Activated CD4-positive, alpha-beta T cell treated with anti-CD3 and anti-CD28 coated beads, Interleukin-2, Interleukin-4, amounts not matched to agents 100 ng/mL and 50 ng/mL, durations not matched to agents 16 hours and 8 hours (primary cell): ENCODE data around the gene KIF17.
"Not testable (repeated sequence)": the region's sequence is repeated elsewhere in the genome, so short reads cannot be mapped to it uniquely, and the experiment has no call there.

Experiments
- DNase-seq: peaks from one replicate; pipeline ENCODE4 v3.0.0-alpha.2; 2020; ENCODE audit warnings: low spot score

KIF17 gene

DNA sequence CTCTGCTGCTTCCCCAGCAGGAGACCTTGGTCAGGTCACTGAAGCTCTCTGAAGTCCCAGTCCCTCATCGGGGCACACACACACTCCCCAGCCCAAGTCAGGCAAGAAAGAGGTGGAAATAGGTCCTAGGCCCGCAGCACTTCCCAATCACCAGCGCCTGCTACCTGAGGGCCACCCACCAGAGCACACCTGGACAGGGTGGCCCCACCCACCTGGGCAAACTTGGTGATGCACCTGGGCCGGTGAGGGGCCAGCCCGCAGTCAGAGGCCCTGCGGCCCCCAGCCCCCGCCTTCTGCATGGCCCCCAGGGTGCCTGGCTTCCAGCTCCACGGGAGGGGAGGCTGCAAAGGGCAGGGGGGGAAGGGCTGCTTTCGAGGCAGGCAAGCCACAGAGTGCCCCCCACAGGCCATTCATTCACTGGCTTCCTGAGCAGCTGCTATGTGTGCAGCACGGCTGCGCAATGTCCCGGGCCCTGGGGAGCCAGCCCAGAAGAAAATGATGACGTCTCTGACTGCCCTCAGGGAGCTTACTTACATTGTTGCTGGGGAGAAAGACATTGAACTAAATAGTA is 10.0 kb upstream of the KIF17 start:
- DNase-seq, result no peak

DNA sequence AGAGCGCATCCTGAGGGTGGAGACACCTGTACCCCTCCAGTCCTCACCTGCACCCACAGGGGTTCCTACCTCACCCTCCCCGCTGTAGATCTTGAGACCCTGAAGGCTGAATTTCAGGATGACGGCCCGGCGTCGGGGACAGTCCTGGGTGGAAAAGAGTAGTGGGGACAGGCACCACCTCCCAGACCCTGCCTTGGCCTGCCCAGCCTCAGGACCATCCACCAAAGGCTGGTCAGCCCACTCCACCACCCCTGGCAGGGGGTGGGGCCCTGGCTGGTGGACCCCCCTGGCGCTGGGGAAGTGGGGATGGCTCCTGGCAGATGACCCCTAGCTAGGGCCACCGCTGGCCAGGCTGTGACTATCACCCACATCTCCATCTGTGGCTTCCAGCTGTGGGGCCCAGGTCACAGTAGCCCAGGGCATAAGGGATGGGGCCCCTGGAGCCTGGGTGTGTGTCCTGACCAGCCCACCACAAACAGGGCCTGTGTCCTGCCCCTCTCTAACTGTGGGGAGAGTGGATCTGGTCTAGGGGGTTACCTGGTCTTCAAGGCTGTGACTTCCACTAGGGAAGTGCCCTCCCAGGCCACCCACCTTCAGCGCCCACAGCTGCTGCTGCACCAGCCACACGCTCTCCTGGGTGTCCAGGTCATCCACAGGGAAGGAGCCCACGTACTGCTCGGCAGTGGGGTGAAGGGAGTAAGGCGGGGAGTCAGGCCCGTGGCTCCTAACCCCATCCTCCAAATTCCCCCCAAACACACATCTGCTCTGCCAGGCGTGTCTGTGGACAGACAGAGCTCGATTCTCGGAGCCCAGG is 9.3 kb upstream of the KIF17 start:
- DNase-seq, result no peak

- no peak for DNase-seq
Observed at GRCh38 chr1:20726118-20726911, 8.5 kb upstream of the KIF17 start.

GRCh38 chr1:20725189-20726117 is 7.6 kb upstream of the KIF17 start:
- DNase-seq, result no peak

DNA sequence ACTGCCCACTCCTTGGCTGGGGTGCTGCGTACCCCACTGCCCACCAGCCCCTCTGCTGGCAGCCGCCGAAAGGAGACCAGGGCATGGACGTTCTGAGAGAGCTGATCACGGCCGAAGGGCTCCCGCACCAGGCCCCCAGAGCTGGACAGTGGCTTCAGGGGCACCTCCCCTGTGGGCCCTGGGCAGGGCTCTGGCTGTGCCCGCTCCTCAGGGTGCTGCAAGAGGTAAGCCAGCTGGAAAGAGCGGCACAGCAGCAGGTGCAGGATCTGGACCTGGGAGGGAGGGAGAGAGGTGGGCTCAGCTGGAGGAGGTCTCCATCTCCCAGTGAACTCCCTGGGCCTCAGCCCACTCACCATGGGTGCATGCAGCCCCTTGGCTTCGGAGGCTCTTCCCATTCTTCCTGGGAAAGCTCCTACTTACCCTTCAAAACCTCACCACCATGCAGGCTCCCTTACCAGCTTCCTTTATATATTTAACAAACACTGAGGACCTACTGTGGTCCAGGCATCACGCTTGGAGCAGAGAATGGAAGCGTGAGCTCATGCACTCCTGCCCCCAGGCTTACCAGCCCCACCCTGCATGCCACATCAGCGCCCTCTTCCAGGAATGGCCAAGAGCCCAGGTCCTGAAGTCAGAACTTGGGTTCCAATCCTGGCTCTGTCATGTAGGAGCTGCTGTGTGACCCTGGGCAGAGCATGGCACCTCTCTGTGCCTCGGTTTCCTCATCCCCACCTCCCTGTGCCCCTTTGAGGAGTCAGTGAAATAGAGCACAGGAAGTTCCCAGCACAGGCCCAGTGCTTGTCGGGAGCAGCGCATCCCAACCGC is 6.8 kb upstream of the KIF17 start:
- no peak for DNase-seq

DNA sequence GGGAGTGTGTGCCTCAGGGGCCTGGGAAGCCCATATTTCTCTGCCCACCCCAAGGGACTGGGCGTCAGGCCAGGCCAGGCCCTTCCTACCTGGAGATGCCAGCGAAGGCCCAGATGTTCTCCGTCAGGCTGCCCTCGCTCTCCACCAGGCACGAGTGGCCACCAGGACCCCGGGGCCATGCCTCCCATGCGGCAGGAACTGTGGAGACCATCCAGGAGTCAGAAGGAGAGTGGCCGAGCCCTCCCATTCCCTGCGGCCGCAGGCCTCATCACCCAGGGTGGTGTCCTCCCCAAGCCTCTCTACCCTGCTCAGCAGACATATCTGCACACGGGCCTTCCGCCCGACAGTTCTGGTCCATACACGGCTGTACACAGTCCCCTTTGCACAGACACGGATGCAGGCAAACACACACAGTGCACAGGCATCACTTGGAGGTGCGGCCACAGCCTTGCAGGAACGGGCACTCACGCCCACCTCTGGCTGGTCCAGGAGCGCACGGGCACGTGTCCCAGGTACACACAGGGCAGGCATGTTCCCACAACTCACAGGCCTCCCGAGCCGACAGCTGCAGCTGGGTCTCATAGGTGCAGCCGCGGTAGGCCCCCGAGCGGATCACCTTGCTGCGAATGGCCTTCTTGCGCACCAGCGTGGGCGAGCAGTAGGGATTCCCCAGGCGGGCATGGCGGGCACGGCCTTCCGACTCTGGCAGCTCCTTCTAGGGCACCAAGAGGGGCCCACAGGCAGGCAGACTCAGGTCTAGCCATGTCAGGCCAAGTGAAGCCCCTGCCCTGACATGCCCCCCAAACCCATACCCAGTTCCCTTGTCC is 5.9 kb upstream of the KIF17 start:
- no peak for DNase-seq

GRCh38 chr1:20723159-20723536 is 5.3 kb upstream of the KIF17 start:
- no peak for DNase-seq

- DNase-seq, result no peak
Observed at GRCh38 chr1:20721117-20722061, 3.6 kb upstream of the KIF17 start.

DNA sequence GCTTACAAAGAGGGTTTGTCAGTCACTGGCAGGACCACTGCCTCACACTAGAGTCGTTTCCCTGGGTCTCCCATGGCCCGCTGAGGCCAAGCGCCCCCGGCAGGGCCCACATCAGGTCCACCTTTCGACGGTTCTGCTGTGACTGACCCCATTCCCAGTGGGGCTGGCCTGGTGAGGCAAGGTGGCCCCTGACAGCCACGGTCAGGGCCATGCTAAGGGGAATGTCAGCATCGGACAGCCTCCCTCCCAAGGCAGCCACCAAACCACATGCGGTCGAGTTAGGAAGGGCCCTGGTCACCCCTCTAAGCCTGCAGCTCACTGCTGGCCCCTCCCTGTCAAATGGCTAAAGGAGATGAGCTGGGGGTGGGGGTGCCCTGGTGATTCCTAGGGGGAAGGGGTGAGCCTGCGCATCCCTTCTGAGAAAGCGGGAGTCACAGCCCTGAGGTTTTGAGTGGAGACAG is 2.9 kb upstream of the KIF17 start:
- no peak for DNase-seq

DNA sequence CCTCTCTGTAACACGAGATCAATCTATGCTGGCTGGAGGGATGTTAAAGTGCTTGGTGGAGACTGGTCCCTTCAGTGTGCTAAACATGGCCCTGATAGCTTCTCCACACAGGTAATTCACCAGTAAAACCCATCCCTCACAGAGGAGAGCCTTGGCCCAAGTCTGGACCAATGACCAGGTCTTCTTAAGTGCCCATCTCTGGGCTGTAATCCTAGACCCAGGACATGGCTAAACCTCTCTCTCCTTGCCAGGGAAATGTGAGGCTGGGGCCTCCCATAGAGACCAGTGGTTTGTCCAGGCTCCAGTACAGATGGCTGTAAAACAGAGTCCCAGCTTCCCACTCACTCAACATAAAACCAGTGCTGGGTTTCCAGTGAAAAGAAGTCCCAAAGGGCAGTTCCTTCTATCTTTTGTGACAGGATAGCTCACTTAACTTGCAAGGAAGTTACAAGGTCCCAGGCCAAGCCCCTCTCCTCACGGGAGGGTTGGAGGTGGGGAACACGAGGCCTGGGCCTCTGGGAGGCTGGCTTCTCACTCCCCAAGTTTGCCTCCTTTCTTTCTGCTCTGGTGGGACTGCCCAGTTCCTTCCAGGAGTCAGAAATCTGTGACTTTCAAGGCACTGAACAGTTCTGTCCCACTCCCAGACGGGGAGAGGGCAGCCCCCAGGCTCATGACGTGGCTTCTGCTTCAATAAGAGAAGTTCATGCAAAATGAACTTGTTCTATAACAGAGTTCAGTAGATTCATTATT is 2.2 kb upstream of the KIF17 start:
- DNase-seq, result no peak

GRCh38 chr1:20719261-20719660 is 1.5 kb upstream of the KIF17 start:
- no peak for DNase-seq

GRCh38 chr1:20718343-20718882 is 606 bp upstream of the KIF17 start:
- DNase-seq, result not testable (repeated sequence)

- DNase-seq, result no peak
Observed at GRCh38 chr1:20716232-20716631, 1.6 kb downstream of the KIF17 start.

DNA sequence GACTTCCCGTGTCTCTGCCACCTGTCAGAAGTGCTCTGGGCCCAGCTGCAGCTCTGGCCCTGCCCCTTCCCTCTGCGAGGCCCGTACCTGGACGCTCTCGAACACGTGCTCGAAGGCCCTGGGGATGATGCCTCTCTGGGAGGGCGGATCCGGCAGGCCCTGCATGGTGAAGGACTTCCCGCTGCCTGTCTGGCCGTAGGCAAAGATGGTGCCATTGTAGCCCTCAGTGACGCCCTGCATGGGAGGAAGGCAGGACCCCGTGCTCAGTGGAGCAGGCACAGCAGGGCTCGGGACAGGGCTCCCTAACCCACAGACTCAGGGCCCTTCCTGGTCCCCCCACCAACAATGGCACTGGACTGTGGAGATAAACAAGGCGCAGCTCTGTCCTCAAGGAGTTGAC is 2.4 kb downstream of the KIF17 start:
- DNase-seq, result no peak

DNA sequence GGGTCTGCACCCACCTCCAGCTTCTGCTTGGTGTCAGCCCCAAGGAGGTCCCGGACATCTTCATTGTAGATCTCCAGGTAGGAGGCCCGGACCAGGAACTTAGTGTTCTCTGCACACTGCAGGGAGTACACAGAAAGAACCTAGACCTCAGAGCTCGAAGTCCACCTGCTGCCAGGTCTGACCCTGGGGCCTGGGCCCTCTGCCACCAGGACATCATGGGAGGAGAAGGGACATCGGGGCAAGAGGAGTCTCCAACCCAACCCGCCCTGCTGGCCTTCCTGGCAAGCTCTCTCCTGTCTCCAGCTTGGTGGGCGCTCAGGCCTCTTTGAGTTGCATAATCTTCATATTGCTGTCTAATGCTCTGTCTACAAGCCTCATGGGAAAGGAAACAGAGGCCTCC is 4.4 kb downstream of the KIF17 start:
- no peak for DNase-seq

- DNase-seq, result no peak
Observed at GRCh38 chr1:20712215-20712577, 5.6 kb downstream of the KIF17 start.

DNA sequence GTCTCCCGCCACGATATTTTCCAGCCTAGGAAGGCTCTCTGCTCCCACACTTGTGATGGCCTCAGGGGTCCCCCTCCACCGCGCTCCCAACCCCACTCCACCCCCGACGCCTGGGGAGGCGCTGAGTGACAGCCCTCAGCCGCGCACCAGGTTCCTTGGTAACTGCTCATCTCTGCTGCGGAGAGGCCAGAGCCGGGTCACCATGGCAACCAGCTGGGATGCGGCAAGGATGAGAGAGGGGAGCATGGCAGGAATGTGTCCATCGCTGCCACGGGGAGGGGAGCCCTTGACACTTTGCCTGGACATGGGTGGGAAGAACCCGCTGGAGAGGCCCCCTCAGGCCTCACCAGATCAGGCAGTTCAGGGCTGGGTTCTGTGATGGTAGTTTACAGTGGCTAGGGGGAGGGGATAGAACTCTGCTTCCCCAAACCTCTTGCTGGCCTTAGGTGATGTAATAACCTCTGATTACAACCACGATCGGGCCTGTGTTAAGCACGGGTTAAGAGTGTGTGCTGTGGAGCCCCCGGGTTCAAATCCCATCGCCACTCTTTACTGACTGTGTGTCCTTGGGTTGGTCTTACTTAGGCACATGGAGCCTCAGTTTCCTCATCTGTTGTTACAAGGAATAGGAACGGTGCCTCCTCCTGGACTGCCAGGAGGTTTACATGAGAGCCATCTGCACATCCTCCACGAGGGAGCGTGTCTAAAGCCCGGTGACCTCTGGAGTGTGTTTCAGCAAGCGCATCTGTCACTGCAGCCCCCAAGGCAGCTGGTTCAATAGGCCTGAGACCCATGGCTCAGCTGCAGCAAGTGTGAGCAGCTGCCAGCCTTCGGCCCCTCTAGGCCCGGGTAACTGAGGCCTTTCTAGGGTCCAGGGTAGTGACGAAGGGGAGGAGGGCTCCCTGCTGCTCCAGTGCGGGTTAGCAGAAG is 6.3 kb downstream of the KIF17 start:
- DNase-seq, result no peak
